GM18951 (cell line): ENCODE measurements around the gene UGDH.
"Not testable (repeated sequence)": the region's sequence is repeated elsewhere in the genome, so short reads cannot be mapped to it uniquely, and the experiment has no call there.

Experiments
- POLR2A ChIP-seq: IDR thresholded peaks from 4 replicates; pipeline ENCODE4 v1.6.1; 2011; ENCODE audit warnings: mild to moderate bottlenecking; ENCODE audit not compliant: insufficient read length, insufficient read depth; ENCODE audit errors: extremely low read depth
- in situ Hi-C: fragments of 300-500 bp; cut with MboI; formaldehyde crosslinking; loops from one replicate; pipeline ENCODE4 v1.12.0; 2022; ENCODE audit warnings: low sequenced_read_pairs, mixed read lengths, inconsistent platforms; ENCODE audit not compliant: unreplicated experiment

Gene UGDH

DNA sequence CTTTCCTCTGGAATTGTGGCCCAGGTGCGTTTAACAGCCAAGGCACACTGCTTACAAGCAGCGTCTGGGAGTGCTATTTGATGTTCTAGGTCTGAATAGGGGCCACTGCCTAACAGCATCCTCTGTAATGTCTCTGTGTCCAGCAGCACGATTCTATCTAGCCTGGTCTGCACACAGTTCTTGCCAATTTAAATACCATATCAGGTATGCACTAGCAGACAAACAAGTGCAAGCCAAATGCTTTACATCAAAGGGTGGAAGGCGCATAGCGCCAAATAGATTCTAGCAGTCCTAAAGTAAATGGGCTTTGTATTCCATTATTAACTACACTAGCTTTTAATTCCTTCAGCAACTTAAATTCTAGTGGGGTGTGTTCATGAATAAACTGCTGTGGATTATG lies 15.8 kb upstream of the UGDH start:
- in situ Hi-C loops, result no loop called here
- no peak for TF ChIP-seq POLR2A

DNA sequence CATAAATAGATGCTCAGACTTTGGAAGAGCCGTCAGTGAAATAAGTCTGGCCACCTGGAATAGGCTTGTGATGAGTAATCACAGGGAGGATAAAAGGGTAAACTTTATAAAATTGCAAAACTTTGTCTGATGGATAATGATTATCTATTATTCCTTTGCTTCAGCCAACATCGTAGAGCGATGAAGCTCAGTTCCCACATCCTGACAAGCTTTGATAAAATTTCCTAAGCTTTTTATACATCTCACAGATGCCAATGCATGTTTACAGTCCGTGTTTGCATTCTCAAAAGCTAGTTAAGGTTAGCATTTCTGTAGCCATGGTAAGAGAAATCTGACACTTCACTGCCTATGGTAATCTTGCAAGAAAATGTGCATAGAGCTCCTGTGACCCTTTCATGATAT lies 15.4 kb upstream of the UGDH start:
- in situ Hi-C loops, result no loop called here
- TF ChIP-seq POLR2A, result no peak

DNA sequence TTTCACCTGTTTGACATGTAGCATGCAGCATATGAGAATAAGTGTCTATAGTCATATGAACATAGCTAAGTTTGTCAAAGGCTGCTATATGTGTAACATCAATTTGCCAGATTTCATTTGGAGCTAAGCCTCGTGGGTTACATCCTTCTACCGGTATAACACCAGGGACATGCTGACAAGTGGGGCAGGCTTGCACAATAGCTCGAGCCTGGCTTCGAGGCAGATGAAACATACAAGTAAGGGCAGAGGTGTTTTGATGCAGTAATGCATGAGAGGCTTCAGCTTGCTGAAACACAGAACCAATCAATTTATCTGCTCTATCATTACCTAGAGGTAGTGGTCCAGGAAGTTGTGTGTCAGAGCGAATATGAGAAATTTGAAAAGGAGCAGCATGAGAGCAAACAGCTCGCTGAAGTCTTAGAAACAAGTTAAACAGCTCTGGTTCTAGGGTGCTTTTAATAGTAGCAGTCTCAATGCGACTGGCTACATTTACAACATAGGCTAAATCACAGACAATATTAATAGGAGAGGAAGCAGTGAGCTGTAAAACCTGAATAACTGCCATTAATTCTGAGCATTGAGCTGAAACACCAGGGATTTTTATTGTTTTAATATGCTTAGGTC lies 14.9 kb upstream of the UGDH start:
- no peak for TF ChIP-seq POLR2A
- in situ Hi-C loops, result no loop called here

DNA sequence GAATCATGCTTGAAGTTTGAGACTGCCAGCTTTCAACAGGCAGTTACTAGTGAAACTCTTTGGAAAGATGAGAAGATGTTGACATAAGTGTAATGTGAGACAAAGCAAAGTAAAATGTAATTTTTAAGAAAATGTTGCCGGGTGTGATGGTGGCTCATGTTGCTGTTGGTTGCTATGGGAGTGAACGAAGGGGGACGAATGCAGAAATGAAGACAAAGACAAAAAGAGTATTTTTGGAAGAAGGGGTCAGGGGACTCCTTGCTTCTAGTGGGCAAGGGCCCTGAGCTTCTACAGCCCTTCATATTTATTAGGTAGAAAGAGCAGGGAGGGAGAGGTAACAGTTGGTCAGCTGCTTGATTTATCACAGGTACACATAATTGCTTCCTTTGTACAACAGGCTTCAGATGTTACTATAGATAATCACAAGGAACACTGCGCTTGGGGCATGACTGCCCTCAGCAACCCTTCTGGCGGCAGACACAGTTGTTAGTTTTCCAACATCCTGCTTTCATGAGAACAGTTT lies 11.9 kb upstream of the UGDH start:
- in situ Hi-C loops, result no loop called here
- no peak for TF ChIP-seq POLR2A

DNA sequence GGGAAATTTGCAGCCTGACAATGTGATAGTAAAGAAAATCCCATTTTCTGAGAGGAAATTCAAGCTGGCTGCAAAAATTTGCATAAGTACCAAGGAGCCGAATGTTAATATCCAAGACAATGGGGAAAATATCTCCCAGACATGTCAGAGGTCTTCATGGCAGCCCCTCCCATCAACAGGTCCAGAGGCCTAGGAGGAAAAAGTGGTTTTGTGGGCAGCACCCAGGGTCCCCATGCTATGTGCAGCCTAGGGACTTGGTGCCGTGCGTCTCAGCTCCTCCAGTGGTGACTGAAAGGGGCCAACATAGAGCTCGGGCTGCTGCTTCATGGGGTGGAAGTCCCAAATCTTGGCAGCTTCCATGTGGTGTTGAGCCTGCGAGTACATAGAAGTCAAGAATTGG lies 6.3 kb upstream of the UGDH start:
- no peak for TF ChIP-seq POLR2A
- in situ Hi-C loops, result no loop called here

DNA sequence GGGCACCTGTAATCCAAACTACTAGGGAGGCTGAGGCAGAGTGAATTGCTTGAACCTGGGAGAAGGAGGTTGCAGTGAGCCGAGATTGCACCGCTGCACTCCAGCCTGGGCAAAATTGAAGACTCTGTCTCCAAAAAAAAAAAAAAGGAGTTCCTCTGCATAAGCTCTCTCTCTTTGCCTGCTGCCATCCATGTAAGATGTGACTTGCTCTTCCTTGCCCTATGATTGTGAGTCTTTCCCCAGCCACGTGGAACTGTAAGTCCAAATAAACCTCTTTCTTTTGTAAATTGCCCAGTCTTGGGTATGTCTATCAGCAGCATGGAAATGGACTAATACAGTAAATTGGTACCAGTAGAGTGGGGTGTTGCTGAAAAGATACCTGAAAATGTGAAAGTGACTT lies 5.0 kb upstream of the UGDH start:
- in situ Hi-C loops, result not testable (repeated sequence)

DNA sequence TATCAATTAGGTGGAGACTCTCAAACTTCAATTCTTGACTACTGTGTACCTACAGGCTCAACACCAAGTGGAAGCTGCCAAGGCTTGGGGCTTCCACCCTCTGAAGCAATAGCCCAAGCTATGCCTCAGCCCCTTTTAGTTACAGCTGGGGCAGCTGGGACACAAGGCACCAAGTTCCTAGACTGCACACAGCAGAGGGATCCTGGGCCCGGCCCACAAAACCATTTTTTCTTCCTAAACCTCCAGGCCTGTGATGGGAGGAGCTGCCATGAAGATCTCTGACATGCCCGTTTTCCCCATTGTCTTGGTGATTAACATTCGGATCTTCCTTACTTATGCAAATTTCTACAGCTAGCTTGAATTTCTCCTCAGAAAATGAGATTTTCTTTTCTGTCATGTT lies 3.4 kb upstream of the UGDH start:
- in situ Hi-C loops, result no loop called here
- no peak for TF ChIP-seq POLR2A

DNA sequence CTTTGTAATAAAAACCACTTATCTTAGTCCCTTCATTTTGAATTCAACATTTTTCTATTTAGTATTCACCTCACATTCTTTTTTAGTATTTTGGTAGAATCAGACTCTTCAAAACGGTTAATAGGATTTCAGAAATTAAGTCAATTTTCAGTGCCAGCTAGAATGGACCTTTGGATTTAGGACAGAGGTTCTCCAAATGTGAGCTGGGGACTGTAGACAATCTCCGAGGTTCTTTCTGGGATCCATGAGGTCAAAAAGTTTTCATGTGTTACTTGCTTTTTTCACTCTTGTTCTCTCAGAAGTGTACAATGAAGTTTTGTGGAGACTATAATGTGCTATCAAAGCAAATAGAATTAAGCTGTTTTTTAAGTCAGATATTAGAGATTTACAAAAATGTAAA lies 2.3 kb upstream of the UGDH start:
- in situ Hi-C loops, result no loop called here
- no peak for TF ChIP-seq POLR2A

DNA sequence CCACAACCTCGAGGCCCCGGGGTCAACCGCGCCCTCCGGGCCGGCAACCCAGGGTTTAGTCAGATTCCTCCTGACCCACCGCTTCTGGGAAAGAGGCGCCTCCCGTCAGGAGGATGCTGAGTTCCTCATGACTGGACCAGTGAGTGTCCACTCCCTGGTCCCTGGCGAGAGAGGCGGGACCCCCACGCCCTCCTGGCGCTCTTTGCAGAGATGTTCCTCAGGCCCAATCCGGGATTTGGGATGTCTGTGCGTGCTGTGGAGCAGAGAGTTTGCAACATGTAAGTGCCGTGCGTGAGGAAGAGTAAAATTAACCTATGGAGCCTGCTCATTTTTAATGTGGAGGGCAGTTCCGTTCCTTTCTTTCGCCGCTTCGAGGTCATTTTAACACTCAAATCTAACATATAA lies 824 bp upstream of the UGDH start:
- TF ChIP-seq POLR2A, result no peak
- in situ Hi-C loops, result no loop called here

DNA sequence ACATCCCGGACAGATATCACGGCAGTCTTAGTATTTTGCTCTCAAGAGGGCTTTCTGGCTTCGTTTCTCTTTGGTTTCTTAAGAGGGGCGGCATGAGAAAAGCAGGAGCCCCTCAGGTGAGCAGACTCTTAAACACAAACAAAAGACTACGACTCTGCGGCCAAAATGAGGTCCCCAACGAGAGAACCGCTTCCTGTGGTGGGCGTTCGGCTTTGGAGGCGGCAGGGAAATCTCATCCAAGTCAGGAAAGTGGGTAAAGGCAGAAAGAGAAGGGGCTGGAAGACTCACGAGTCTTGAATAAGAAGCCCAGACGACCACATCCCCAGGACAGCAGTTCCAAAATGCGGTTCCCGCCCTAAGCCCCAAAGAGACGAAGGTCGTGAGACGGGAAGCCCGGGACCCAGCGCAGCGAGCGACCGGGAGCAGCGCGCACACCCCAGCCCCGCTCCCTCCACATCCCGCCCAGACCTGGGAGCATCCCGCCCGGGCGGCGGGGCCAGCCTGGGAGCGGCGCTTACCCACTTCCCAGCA lies 409 bp downstream of the UGDH start:
- TF ChIP-seq POLR2A, result no peak
- in situ Hi-C loops, result no loop called here

DNA sequence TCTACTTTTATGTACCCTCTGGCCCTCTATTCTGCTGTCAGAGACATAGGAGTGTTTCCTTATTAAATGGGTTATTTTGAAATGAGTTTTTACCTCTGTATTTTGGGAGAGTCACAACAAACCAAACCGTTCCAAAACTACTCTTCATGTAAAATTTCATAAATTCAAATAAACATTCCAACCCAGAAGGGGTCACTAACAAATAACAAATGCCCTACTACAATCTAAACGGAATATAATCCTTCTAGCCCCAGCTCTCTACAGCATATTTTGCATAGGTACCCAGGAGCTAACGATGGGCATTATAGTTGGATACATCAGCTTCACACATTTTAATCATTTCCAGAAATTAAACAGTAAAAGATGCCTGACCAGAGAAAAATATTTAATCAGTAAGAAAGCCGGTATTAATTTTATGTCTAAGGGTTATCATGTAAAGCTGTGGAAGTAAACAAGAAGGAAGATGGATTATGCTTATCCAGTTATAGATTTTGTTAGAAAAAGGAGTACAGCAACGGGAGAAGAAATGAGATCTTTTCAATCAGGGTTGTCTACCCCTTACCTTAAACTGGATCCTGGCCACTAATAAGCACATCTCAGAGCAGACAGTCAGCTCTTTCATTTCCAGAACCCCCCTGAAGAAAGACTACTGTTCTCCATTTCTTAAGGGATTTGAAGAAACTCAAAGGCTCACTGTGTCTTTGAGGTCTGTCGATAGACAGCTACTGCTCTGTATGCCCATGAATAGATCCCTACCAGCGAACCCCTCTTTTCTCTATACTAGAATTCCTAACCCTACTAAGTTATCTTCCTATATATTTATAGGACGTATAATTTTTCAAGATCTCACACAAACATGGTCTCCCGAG lies 1.2 kb downstream of the UGDH start:
- in situ Hi-C loops, result no loop called here
- no peak for TF ChIP-seq POLR2A

DNA sequence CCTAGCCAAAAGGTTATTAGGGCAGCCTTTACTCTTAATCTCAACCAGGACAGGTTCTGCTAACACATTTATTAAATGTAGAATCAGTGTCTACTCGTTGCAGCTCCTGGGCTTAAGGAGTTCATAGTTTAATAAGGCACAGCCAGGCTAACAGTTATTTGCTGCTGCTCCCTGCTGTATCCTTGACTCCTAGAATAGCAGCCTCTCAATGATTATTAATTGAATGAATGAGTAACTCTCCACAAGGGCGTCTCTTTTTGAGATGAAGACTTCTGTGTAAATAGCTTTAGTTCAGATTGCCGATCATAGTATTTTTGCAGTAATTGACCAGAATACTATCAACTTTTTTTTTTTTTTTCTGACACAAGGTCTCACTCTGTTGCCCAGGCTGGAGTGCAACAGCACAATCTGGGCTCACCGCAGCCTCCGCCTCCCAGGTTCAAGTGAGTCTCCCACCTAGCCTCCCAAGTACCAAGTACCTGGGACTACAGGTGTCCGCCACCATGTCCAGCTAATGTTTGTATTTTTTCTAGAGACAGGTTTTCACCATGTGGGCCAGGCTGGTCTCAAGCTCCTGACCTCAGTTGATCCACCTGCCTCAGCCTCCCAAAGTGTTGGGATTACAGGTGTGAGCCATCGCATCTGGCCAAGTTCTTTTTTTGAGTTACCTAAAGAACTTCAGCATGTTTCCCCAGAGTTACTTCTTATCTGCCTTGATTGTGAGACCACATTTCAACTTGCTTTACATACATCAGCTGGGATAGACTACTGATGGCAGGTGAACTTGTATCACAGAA lies 2.9 kb downstream of the UGDH start:
- no peak for TF ChIP-seq POLR2A

DNA sequence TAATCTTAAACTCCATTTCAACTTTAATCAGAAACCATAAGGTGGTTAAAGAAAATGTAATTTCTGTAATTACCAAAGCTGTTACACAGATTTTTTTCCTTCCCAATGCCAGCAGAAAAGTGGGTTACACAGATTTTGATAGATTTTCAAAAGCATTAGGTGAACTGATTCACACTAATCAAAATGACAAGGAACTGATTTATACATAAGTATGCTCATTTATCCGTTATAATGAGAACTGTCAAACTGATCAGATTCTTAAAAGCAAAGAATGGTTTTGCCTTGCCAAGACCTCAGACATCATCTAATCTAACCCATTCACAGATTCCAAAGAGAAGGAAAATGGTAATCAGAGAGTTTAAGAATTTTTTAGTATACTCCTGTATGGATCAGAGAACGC lies 5.2 kb downstream of the UGDH start:
- TF ChIP-seq POLR2A, result no peak
- in situ Hi-C loops, result no loop called here

More for the DNA sequence above, 2.9 kb downstream of the UGDH start:
- in situ Hi-C loops, result no loop called here
